Rectal smooth muscle tissue (tissue), 1 donor: ENCODE data around the gene STRIT1.
"Not testable (repeated sequence)": the region's sequence is repeated elsewhere in the genome, so short reads cannot be mapped to it uniquely, and the experiment has no call there.

Source experiments
- H3K27ac ChIP-seq: one replicate; pipeline ENCODE4 v1.7.0; 2013; ENCODE audit warnings: low read depth, low read length, inconsistent platforms
- H3K27me3 ChIP-seq: one replicate; pipeline ENCODE4 v1.7.0; 2013; ENCODE audit warnings: low read length; ENCODE audit not compliant: control insufficient read depth, insufficient read depth
- H3K36me3 ChIP-seq: one replicate; pipeline ENCODE4 v1.7.0; 2013; ENCODE audit warnings: low read length; ENCODE audit not compliant: control insufficient read depth, insufficient read depth
- H3K4me1 ChIP-seq: one replicate; pipeline ENCODE4 v1.7.0; 2013; ENCODE audit warnings: low read length; ENCODE audit not compliant: control insufficient read depth, insufficient read depth
- H3K4me3 ChIP-seq: one replicate; pipeline ENCODE4 v1.7.0; 2013; ENCODE audit warnings: low read length
- H3K9ac ChIP-seq: one replicate; pipeline ENCODE4 v1.7.0; 2013; ENCODE audit warnings: low read length

Gene STRIT1

DNA sequence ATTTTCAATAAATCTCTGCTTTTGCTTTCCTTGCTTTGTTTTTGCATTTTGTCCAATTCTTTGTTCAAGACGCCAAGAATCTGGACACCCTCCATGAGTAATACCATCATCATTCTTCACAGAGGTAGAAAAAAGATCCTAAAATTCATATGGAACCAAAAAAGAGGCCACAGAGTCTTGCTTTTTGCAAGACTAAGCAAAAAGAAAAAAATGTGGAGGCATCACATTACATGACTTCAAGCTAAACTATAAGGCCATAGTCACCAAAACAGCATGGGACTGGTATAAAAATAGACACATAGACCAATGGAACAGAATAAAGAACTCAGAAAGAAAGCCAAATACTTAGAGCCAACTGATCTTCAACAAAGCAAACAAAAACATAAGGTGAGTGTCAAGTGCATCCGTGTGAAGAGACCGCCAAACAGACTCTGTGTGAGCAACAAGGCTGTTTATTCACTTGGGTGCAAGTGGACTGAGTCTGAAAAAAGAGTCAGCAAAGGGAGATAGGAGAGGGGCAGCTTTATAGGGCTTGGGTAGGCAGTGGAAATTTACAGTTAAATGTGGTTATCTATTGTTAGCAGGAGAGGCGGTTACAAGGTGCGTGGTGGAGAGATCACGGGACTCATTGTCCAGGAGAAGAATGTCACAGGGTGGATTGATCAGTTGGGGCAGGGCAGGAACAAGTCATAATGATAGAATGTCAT lies 10.9 kb downstream of the STRIT1 start:
- no peak overlapping the region for H3K9ac ChIP-seq
- no peaks in the 10 kb centered on the region for H3K27me3 ChIP-seq
- H3K4me1 ChIP-seq, result no peaks in the 10 kb centered on the region
- H3K4me3 ChIP-seq, result no peak overlapping the region
- H3K27ac ChIP-seq, result no peak overlapping the region
- H3K36me3 ChIP-seq, result no peaks in the 10 kb centered on the region

DNA sequence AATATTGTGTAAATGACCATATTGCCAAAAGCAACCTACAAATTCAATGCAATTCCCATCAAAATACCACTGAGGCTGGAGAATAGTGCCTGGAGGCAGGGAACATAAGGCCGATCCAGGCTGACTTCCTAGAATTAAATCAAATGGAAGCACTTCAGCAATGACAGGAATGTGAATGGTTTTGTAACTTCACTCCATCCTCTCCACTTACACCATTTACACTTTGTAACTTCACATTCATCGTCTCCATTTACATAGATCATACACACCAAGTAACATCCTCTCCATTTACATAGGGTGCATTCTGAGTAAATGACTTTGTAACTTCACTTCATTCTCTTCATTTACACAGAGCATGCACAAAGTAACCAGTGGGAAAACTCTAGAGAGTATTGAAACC lies 11.6 kb downstream of the STRIT1 start:
- no peak overlapping the region for H3K9ac ChIP-seq
- H3K27me3 ChIP-seq, result no peaks in the 10 kb centered on the region
- H3K27ac ChIP-seq, result no peak overlapping the region

DNA sequence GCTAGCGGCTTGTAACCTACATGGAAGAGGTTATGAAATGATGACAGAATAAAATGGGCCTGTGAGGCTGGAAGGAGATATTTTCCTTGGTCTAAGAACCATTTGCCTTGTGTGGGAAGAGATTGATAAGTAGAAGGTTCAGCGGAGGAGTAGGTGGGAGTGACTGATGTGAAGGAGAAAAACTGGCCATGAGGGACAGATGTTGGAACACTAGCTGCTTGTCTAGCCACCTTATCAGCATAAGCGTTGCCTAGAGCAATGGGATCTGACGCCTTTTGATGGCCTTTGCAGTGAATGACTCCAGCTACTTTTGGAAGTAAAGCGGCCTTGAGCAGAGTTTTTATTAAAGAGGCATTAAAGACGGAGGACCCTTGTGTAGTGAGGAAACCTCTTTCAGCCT lies 17.4 kb downstream of the STRIT1 start:
- not testable (repeated sequence) for H3K27me3 ChIP-seq, H3K36me3 ChIP-seq, H3K4me3 ChIP-seq, H3K9ac ChIP-seq, H3K4me1 ChIP-seq, H3K27ac ChIP-seq

More for the DNA sequence above, 11.6 kb downstream of the STRIT1 start:
- Histone ChIP-seq H3K4me3 (no peak overlapping the region), H3K36me3 (no peaks in the 10 kb centered on the region), H3K4me1 (no peaks in the 10 kb centered on the region)

DNA sequence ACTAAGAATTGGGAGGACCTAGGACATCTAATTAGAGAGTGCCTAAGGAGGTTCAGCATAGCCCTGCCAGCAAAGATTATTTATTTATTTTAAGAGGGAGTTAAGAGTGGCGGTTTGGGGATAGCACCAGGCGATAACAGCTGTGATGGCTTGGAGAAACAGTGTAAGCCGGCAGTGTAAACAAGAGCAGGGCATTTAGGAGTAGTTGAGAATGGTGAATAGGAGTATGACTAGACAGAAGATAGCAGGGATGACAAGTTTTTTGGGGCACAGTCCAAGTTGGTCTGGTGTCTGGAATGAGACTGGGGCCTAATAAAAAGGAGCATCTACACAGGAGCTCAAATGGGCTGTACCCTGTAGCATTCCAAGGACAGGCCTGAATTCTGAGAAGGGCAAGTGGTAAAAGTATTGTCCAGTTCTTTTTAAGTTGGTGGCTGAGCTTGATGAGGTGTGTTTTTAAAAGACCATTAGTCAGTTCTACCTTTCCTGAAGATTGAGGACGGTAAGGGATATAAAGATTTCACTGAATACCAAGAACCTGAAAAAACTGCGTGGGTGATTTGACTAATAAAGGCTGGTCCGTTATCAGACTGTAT lies 18.2 kb downstream of the STRIT1 start:
- not testable (repeated sequence) for H3K36me3 ChIP-seq, H3K27me3 ChIP-seq, H3K4me1 ChIP-seq, H3K4me3 ChIP-seq, H3K27ac ChIP-seq, H3K9ac ChIP-seq

DNA sequence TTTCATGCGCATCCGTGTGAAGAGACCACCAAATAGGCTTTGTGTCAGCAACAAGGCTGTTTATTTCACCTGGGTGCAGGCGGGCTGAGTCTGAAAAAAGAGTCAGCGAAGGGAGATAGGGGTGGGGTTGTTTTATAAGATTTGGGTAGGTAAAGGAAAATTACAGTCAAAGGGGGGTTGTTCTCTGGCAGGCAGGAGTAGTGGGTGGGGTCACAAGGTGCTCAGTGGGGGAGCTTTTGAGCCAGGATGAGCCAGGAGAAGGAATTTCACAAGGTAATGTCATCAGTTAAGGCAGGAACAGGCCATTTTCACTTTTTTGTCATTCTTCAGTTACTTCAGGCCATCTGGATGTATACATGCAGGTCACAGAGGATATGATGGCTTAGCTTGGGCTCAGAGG lies 19.0 kb downstream of the STRIT1 start:
- H3K27ac ChIP-seq, H3K27me3 ChIP-seq, H3K36me3 ChIP-seq, H3K9ac ChIP-seq, H3K4me1 ChIP-seq, H3K4me3 ChIP-seq: not testable (repeated sequence)

DNA sequence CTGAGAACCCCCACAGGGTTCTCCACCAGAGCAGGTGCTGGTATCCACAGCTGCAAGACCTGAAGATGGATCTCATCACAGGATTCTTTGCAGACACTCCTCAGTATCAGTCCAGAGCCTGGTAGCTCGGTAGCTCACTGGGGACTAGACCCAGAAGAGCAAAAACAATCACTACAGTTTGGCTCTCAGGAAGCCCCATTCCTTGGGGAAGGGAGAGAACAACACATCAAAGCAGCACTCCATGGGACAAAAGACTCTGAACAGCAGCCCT lies 22.2 kb downstream of the STRIT1 start:
- Histone ChIP-seq H3K9ac (no peak overlapping the region), H3K36me3 (no peaks in the 10 kb centered on the region), H3K27me3 (no peaks in the 10 kb centered on the region), H3K27ac (no peak overlapping the region), H3K4me1 (no peaks in the 10 kb centered on the region), H3K4me3 (no peak overlapping the region)

DNA sequence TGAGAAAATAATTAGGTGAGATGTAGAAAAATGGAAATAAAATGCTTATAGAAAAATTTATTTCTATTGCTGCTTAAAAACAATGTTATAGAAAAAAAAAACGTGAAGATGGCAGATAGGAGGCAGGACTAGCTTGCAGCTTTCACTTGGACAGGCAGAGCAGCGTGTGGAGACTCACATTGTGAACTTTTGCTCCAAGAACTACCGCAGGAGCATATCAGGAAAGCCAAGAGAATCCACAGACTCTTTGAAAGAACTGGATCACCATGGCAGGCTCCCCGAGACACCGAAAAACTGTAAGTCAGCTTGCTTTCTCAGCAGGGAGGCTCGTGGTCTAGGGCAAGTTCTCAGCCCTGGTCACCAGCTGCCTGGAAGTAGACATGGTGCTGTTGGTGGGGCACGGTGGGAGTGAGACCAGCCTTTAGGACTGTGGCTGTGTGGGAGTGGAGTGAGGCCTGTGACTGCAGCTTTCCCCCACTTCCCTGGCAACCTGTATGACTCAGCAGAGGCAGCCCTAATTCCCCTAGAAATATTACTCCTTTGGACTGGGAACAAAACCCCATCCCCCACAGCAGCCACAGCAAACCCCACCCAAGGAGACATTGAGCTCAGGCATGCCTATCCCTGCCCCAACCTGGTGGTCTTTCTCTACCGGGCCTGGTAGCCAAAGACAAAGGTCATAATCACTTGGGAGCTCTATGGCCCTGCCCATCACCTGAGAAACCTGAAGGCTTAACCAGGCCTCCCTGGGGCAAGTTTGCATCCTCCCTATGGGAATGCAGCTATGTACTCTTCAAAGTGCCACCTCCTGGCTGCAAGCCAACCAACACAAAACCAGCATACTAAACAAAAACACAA lies 22.8 kb downstream of the STRIT1 start:
- Histone ChIP-seq H3K36me3 (no peaks in the 10 kb centered on the region), H3K4me1 (no peaks in the 10 kb centered on the region), H3K27me3 (no peaks in the 10 kb centered on the region), H3K4me3 (no peak overlapping the region), H3K9ac (no peak overlapping the region), H3K27ac (no peak overlapping the region)

DNA sequence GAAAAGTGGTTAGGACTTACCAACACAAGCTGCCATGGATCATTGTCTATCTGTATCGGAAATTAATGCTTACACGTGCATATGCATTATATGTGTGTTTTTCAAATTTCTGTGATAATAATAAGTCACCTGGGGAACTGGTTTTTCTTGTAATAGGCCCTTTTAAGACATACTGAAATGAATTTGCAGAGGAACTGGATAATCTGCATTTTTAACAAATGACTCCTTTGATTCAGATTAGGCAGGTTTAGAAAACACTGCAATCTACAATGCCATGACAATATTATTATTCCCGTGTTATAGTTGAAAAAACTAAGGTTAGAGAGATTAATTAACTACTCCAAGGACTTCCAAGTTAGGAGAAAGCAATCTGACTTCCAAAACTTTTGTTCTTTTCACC lies 23.4 kb downstream of the STRIT1 start:
- Histone ChIP-seq H3K36me3 (no peaks in the 10 kb centered on the region), H3K27ac (no peak overlapping the region), H3K4me1 (no peaks in the 10 kb centered on the region), H3K27me3 (no peaks in the 10 kb centered on the region), H3K4me3 (no peak overlapping the region), H3K9ac (no peak overlapping the region)

DNA sequence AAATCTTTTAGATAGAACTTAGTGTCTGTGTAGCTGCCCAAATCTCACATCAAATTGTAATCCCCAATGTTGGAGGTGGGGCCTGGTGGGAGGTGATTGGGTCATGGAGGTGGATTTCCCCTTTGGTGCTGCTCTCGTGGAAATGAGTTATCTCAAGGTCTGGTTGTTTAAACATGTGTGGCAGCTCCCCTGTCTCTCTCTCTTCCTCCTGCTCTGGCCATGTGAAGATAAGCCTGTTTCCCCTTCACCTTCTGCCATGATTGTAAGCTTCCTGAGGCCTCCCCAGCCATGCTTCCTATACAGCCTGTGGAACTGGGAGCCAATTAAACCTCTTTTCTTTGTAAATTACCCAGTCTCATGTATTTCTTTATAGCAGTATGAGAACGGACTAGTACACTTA lies 30.6 kb downstream of the STRIT1 start:
- H3K27ac ChIP-seq, H3K4me3 ChIP-seq, H3K36me3 ChIP-seq, H3K9ac ChIP-seq, H3K27me3 ChIP-seq, H3K4me1 ChIP-seq: not testable (repeated sequence)

DNA sequence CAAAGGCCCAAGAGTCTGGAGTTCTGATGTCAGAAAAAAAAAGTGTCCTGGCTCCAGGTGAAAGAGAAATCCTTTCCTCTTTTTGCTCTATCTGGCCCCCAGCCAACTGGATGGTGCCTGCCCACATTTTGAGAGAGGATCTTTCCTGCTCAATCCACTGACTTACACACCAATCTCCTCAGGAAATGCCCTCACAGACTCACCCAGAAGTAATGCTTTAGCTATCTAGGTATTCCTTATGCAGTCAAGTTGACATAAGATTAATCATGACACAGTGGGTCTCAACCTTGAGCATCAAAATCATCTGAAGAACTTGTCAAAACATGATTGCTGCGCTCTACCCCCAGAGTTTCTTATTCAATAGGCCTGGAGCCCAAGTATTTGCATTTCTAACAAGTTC lies 31.2 kb downstream of the STRIT1 start:
- H3K4me3 ChIP-seq, result no peak overlapping the region
- H3K27me3 ChIP-seq, result no peaks in the 10 kb centered on the region
- H3K4me1 ChIP-seq, result no peaks in the 10 kb centered on the region
- no peak overlapping the region for H3K9ac ChIP-seq
- no peaks in the 10 kb centered on the region for H3K36me3 ChIP-seq
- no peak overlapping the region for H3K27ac ChIP-seq

DNA sequence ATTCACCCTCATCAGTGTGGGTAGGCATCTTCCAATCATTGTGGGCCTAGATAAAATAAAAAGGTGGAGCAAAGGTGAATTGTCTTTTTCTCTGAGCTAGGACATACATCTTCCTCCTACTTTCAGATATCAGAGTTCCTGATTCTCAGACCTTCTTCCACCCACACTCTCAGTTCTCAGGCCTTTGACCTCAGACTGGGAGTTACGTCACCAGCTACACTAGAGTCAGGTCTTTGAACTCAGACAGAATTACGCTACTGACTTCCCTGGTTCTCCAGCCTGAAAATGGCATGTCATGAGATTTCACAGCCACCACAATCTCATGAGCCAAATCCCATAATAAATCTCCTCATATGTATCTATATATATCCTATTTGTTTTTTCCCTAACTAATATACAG lies 39.0 kb downstream of the STRIT1 start:
- no peak overlapping the region for H3K27ac ChIP-seq
- no peaks in the 10 kb centered on the region for H3K4me1 ChIP-seq
- H3K27me3 ChIP-seq, result no peaks in the 10 kb centered on the region
- no peaks in the 10 kb centered on the region for H3K36me3 ChIP-seq
- no peak overlapping the region for H3K9ac ChIP-seq
- H3K4me3 ChIP-seq, result no peak overlapping the region

DNA sequence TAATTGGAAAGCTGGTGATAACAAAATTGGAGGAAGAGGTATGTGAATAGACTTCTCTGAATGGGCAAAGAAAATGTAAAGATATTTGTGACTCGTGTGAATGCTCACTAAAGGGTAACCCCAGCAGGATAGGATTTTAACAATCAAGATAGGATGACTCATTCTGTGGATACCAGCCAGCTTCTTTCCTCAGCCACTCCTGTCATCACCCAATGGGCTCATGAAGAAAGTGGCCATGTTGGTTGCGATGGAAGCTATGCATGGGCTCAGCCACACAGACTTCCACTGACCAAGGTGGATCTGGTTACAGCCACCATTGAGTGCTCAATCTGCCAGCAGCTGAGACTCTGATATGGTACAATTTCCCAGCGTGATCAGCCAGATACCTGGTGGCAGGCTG lies 40.9 kb downstream of the STRIT1 start:
- no peak overlapping the region for H3K27ac ChIP-seq
- H3K36me3 ChIP-seq, result no peaks in the 10 kb centered on the region
- H3K9ac ChIP-seq, result no peak overlapping the region
- no peak overlapping the region for H3K4me3 ChIP-seq
- no peaks in the 10 kb centered on the region for H3K27me3 ChIP-seq
- no peaks in the 10 kb centered on the region for H3K4me1 ChIP-seq

DNA sequence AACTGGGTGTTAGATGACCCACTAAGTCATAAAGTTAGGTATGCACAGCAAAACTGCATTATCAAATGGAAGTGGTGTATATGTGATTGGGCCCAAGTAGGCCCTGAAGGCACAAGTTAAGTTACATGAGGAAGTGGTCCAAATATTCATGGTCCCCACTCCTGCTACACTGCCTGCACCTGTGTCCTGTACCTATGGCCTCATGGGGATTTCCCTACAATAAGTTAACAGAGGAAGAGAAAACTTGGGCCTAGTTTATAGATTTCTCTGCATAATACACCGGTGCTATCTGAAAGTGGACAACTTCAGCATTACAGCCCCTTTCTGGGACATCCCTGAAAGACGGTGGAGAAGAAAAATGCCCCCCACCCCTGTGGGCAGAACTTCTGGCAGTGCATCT lies 41.5 kb downstream of the STRIT1 start:
- Histone ChIP-seq H3K4me1 (no peaks in the 10 kb centered on the region), H3K9ac (no peak overlapping the region), H3K27ac (no peak overlapping the region), H3K27me3 (no peaks in the 10 kb centered on the region), H3K36me3 (no peaks in the 10 kb centered on the region), H3K4me3 (no peak overlapping the region)
